ENCODE results near the gene MRGPRX4. TPM values are rescaled to one million over a fixed set of nuclear protein-coding genes. Genes with fewer than 3 reads are reported as not detected.

MRGPRX4 gene
- total RNA-seq, 1 experiment from 2014 or later: not detected

DNA sequence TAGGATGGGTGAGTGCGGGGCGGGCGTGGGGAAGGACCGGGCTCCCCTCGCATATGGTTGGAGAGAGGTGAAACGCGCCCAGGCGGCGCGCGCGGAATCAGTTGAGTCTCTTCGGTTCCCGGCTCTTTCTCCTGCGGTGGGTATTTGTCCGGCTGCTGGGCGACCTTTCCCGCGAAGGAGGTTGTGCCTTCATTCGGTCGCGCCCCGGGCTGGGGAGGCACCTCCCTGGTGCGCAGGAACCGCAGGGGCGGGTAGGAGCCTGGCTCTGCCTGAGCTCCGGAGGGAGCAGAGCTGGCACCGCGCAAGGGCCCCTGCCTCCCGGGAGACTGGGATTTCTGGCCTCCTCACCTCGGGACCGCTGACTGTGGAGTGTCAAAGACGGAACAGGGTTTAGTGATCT lies 36.4 kb downstream of the MRGPRX4 start:
- DNase-seq (ENCODE audit: low read depth): no peak

DNA sequence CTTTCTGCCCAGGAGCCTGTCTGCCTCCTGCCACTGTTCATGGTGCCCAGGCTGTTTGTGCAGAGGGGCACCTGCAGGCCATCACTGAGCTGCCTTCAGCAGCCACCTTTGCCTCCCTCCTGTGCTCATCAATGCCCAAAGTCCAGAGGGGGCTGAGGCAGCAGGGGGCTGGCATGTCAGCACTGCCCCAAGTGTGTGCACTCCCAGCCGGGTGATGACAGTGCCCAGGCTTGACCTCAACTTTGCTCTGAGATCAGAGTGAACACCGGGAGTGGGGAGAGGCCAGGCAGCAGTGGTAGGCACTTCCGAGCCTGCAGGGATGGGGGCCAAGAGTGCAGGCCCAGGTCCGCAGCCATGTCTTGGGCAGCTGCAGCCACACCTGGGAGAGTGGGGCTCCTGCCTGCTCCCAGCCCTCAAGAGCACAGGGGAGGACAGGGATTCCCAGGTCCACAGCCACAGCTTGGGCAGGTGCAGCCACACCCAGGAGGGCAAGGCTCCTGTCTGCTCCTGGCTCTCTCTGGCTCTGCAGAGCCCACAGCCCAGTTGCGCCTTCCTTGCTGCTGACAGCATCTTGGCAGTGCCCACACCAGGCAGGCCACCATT lies 48.7 kb downstream of the MRGPRX4 start:
- no peak for DNase-seq (ENCODE audit: low read depth)

DNA sequence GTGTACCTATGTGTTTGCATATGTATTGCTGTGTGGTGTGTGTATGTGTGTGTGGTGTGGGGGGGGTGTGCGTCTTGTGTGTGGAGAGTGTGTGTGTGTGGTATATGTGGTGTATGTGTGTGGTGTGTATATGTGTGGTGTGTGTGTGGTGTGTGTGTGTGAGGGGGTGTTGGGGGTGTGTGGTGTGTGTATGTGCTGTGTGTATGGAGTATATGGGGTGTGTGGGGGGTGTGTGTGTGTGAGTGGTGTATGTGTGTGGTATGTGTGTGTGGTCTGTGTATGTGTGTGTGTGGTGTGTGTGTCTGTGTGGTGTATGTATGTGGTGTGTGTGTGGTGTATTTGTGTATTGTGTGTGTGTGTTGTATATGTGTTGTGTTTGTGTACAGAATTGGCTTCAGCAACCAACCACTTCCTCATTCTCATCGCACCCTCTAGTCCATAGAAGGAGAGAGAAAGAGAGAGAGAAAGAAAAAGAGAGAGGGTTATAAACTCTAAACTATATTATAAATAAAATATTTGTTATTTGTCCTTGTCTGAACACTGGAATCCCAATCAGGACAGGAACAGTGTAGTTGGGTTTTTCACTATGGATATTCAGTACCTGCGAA lies 50.3 kb downstream of the MRGPRX4 start:
- DNase-seq (ENCODE audit: low read depth): no peak

Other genes with a start within 250 kb of the MRGPRX4 start
- gene SERGEF, start 159.8 kb upstream of the MRGPRX4 start, total RNA-seq (2014; rRNA removed; shearing (Covaris generic)): 12.7 and 31.7 TPM in 2 replicates
- gene TPH1, start 126.6 kb upstream of the MRGPRX4 start, total RNA-seq (2014; rRNA removed; shearing (Covaris generic)): 0.06 and 5.6 TPM in 2 replicates
- gene SAAL1, start 66.8 kb upstream of the MRGPRX4 start, total RNA-seq (2014; rRNA removed; shearing (Covaris generic)): 62.7 and 72.7 TPM in 2 replicates
- gene MRGPRX3, start 40.3 kb upstream of the MRGPRX4 start, total RNA-seq (2014; rRNA removed; shearing (Covaris generic)): not detected in 2 replicates
- not detected in 2 replicates for gene SAA4, start 64.0 kb downstream of the MRGPRX4 start, total RNA-seq (2014; rRNA removed; shearing (Covaris generic))
- gene SAA2, start 75.8 kb downstream of the MRGPRX4 start, total RNA-seq (2014; rRNA removed; shearing (Covaris generic)): 3.0 TPM in 1 of 2 replicates, not detected in the other
- gene SAA1, start 93.4 kb downstream of the MRGPRX4 start, total RNA-seq (2014; rRNA removed; shearing (Covaris generic)): 0.69 TPM in 1 of 2 replicates, not detected in the other
- gene HPS5, start 149.3 kb downstream of the MRGPRX4 start, total RNA-seq (2014; rRNA removed; shearing (Covaris generic)): 32.1 and 32.9 TPM in 2 replicates
- 70.4 and 78.8 TPM in 2 replicates for gene GTF2H1, start 149.7 kb downstream of the MRGPRX4 start, total RNA-seq (2014; rRNA removed; shearing (Covaris generic))
- 452 and 487 TPM in 2 replicates for gene LDHA, start 221.7 kb downstream of the MRGPRX4 start, total RNA-seq (2014; rRNA removed; shearing (Covaris generic))
- not detected in 2 replicates for gene LDHC, start 239.5 kb downstream of the MRGPRX4 start, total RNA-seq (2014; rRNA removed; shearing (Covaris generic))

Measured in Daoy (cell line).